AG09319 (cell line): ENCODE measurements around the gene VAV2.
"Not testable (repeated sequence)": the region's sequence is repeated elsewhere in the genome, so short reads cannot be mapped to it uniquely, and the experiment has no call there.

Source experiments
- DNase-seq: peaks from one replicate; pipeline ENCODE4 v3.0.0-alpha.2; 2010; ENCODE audit warnings: low read depth; ENCODE audit errors: extremely low read depth
- CTCF ChIP-seq: IDR thresholded peaks from 2 replicates; pipeline ENCODE4 v1.5.1; 2011; ENCODE audit warnings: low read depth, mild to moderate bottlenecking, inconsistent platforms, low read length, moderate library complexity

VAV2 gene

GRCh38 chr9:133994353-133995011, 2.4 kb upstream of the VAV2 start:
- no peak for DNase-seq

GRCh38 chr9:133993635-133994253, 1.6 kb upstream of the VAV2 start:
- TF ChIP-seq CTCF = no peak
- no peak for DNase-seq

More at GRCh38 chr9:133994353-133995011, 2.4 kb upstream of the VAV2 start:
- TF ChIP-seq CTCF = peak; percentile 99

GRCh38 chr9:133992780-133993634, 883 bp upstream of the VAV2 start:
- peak; percentile 45 for TF ChIP-seq CTCF
- DNase-seq = peak; percentile 76

GRCh38 chr9:133991214-133991921, 756 bp downstream of the VAV2 start:
- no peak for TF ChIP-seq CTCF
- DNase-seq = no peak

- DNase-seq = no peak
- TF ChIP-seq CTCF = no peak
Observed at GRCh38 chr9:133990366-133991213, 1.5 kb downstream of the VAV2 start.

- DNase-seq = no peak
- no peak for TF ChIP-seq CTCF
Observed at GRCh38 chr9:133989625-133990365, 2.3 kb downstream of the VAV2 start.

- not testable (repeated sequence) for DNase-seq
Observed at GRCh38 chr9:133988771-133989170, 3.4 kb downstream of the VAV2 start.
